Measurements from ENCODE around the gene SNX32. TPM values are rescaled to one million over a fixed set of nuclear protein-coding genes. Genes with fewer than 3 reads are reported as not detected.

SNX32 gene
- total RNA-seq = 0.10 TPM

GRCh38 chr11:65833297-65834030 is at the start of gene SNX32:
TSS of gene SNX32 (plus strand) at chr11:65833963. CDS start at chr11:65834066, 103 bp downstream.
- DNase-seq = peak; percentile 97

GRCh38 chr11:65785319-65786007 is 48.3 kb upstream of the SNX32 start:
- DNase-seq = no peak

GRCh38 chr11:65786008-65786785 is 47.6 kb upstream of the SNX32 start:
- no peak for DNase-seq

- DNase-seq = peak; percentile 44
These were observed 46.8 kb upstream of the SNX32 start, which contains the start of gene OVOL1 for GRCh38 chr11:65786786-65787636. TSS of gene OVOL1 (plus strand) at chr11:65787063. CDS start at chr11:65787374, 311 bp downstream.

- peak; percentile 17 for DNase-seq
These were observed 45.8 kb upstream of the SNX32 start for GRCh38 chr11:65787649-65788622.

GRCh38 chr11:65788821-65789220 is 44.9 kb upstream of the SNX32 start:
- no peak for DNase-seq

GRCh38 chr11:65789230-65790103 is 44.3 kb upstream of the SNX32 start:
- no peak for DNase-seq

- no peak for DNase-seq
These were observed 43.5 kb upstream of the SNX32 start for GRCh38 chr11:65790104-65790901.

GRCh38 chr11:65790902-65791650 is 42.7 kb upstream of the SNX32 start:
- no peak for DNase-seq

GRCh38 chr11:65791719-65792213 is 42.0 kb upstream of the SNX32 start:
- no peak for DNase-seq

- no peak for DNase-seq
These were observed 41.3 kb upstream of the SNX32 start for GRCh38 chr11:65792456-65792855.

GRCh38 chr11:65793144-65793581 is 40.6 kb upstream of the SNX32 start:
- DNase-seq = peak; percentile 38

GRCh38 chr11:65793625-65794400 is 40.0 kb upstream of the SNX32 start:
- no peak for DNase-seq

- no peak for DNase-seq
These were observed 38.9 kb upstream of the SNX32 start for GRCh38 chr11:65794570-65795510.

GRCh38 chr11:65796726-65797601 is 36.8 kb upstream of the SNX32 start:
- no peak for DNase-seq
